ENCODE data around the gene SPEM2. TPM values are rescaled to one million over a fixed set of nuclear protein-coding genes. Genes with fewer than 3 reads are reported as not detected.

Gene SPEM2
- total RNA-seq, 1 experiment from 2014 or later = not detected

DNA sequence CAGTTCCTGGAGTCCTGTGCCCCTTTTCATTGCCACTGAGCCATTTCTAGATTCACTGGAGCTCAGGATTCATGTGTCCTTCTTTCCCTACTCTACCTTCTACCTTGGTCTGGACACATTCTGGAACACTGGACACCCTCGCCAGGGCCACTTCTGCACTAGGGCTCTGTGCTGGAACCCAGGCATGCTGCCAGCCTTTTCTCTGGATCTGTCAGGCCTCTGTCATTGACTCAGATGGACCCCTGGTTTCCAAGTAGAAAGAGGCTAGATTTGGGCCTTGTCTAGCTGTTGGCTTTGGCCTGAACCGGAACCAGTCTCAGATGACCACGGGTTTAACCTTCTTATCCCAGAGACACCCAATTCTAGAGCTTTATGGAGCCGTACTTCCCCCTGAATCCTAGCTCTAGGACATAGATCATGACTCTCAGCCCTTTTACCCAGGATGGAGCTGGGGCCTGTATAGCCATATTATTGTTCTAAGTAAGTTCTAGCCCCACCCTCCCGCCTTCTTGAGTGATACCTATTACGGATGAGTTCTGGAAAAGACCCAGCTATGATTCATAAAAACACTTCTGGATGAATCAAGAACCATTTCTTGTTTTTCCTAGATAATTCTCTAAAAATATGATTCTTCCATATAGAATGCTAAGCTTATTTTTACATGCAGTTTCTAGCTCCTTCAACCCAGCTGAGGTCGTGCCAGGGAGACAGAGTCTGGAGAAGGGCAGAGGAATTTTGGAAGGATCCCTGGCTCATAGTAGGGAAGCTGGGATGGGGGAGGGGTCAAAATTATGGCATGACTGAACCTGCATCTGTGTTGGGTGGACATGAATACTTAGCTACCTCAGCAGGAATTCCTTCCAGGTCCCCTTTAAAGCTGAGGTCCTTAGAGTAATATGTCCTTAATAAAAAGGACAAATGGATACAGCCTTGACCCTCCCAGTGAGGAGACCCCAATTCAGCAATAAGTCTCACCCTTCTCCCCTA lies 18.4 kb downstream of the SPEM2 start:
- BruUV-seq (replicated peaks) = no TSS peak
- no peak for DNase-seq (ENCODE audit: low read depth, low spot score)

More for the DNA sequence above, 18.4 kb downstream of the SPEM2 start:
- Histone ChIP-seq H3K9ac (ENCODE audit: low read length) (no peak overlapping the region), H2AFZ (ENCODE audit: low read depth, low read length, poor library complexity, severe bottlenecking) (no peak overlapping the region), H3K4me3 (replicated peaks in 1 of 2; ENCODE audit: low read depth in 1 of 2, low read length in 2 of 2) (no peak overlapping the region), H3K36me3 (ENCODE audit: control insufficient read depth in 1 of 2, insufficient read depth in 2 of 2, low read length in 2 of 2) (no peaks in the 10 kb centered on the region), H3K4me2 (ENCODE audit: low read length) (peak overlapping the region; percentile 98), H4K20me1 (ENCODE audit: insufficient read depth) (no peaks in the 10 kb centered on the region), H3K27ac (ENCODE audit: low read depth, low read length) (no peak overlapping the region), H3K9me2 (ENCODE audit: insufficient read depth) (no peaks in the 10 kb centered on the region), H3K79me2 (ENCODE audit: insufficient read depth, low read length) (no peaks in the 10 kb centered on the region), H3K9me3 (ENCODE audit: control insufficient read depth in 1 of 2, insufficient read depth in 1 of 2, low read depth in 1 of 2, low read length in 2 of 2) (no peaks in the 10 kb centered on the region), H3K27me3 (ENCODE audit: insufficient read depth, low read length) (no peaks in the 10 kb centered on the region), H3K4me1 (ENCODE audit: control insufficient read depth in 1 of 2, insufficient read depth in 2 of 2, low read length in 2 of 2) (peaks cover 17 to 26% of the 10 kb centered on the region in 2 experiments)
- ChIA-PET RAD21 (ENCODE audit: low non-redundant PET in 1 of 2, low total read pairs in 2 of 2, uncharacterized antibody in 2 of 2, unreplicated experiment in 2 of 2) (interaction anchor here in 1 of 2 experiments (0.8 kb wide), 1 partner anchor 8 kb away, joined by 3 read pairs; no protein-coding TSS in a partner anchor), CTCF (interaction anchor here (3.0 kb wide), 1 partner anchor 8 kb away, joined by 28 read pairs; the partner anchor contains the start of gene TMEM102), POLR2A (interaction anchor here (1.0 to 2.6 kb wide), 3 partner anchors 8 to 40 kb away, joined by 3 to 19 read pairs (median 8); partner anchors contain the start of genes TMEM102 and TMEM256)
- intact Hi-C loops (cut with micrococcal nuclease) = loop anchor here (2.0 kb wide), 2 partner anchors 41 to 117 kb away; partner anchors contain the start of genes POLR2A and SENP3
- no peak for ATAC-seq
- TF ChIP-seq JUND (IDR thresholded peaks at IDR 0.05) (no peak), TCF7L2 (IDR thresholded peaks at IDR 0.05; ENCODE audit: borderline replicate concordance, extremely low read depth, insufficient read depth, insufficient read length) (no peak), EGR1 (IDR thresholded peaks at IDR 0.05; ENCODE audit: low read depth) (no peak), ZBTB33 (IDR thresholded peaks at IDR 0.05; ENCODE audit: extremely low read depth, insufficient replicate concordance, low read length) (no peak), SRF (IDR thresholded peaks at IDR 0.05; ENCODE audit: low read depth) (no peak), ZNF274 (IDR thresholded peaks at IDR 0.05; ENCODE audit: low read depth, low read length) (no peak)
- TF ChIP-seq, protein P1, sequence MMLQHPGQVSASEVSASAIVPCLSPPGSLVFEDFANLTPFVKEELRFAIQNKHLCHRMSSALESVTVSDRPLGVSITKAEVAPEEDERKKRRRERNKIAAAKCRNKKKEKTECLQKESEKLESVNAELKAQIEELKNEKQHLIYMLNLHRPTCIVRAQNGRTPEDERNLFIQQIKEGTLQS (IDR thresholded peaks at IDR 0.05) = no peak
- TF ChIP-seq, protein P2, sequence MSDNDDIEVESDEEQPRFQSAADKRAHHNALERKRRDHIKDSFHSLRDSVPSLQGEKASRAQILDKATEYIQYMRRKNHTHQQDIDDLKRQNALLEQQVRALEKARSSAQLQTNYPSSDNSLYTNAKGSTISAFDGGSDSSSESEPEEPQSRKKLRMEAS (IDR thresholded peaks at IDR 0.05) = no peak

Data from HCT116 (cell line).